ENCODE measurements around the gene ILK. TPM values are rescaled to one million over a fixed set of nuclear protein-coding genes. Genes with fewer than 3 reads are reported as not detected.

Gene ILK
- total RNA-seq, 1 donor from 2014 or later: 209 TPM

DNA sequence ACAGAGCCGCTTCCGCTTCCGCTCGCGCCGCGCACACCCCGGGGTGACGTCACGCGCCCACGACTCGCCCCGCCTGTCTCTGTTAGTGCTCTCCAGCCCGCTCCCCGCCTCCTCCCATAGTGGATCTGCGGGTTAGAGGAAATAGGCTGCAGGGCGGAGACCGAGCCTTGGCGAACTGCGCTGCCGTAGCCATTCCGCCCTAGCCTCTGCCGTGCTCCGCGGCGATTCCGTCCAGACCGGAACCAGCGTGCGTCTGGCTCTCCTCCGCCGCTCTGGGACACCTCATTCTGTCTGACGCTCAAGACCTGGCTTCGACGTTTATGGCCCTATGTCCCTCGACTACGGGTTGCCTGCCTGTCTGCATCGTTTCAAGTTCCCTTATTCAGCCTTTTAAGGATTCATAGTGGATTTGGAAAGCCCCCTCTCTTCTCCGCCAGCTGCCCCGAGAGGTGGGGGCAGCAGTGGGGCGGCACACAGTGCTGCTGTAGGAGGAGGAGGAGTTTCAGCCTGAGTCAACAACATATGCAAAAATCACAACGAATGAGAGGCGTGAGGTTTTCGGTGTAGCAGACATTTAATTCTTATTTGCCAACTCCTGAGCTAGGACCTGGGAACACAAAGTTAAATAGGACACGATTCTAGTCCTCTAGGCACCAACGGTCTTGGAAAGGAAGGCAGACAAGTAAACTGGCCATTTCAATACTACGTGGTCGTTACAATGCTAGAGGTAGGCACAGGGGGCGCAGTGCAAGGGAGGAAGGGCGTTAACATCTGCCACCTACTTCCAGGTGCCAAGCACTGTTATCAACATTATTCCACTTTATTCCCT, 8.9 kb downstream of the ILK start, which contains the start of gene TAF10:
Gene TAF10, minus strand, starts transcription at position 4 of the 829 bp plus-strand sequence. CDS start 27 bp downstream, outside the sequence.
- Mint-ChIP-seq H3K27ac (ENCODE audit: unreplicated experiment) (peak within 1 kb of the TSS; percentile 88), H3K36me3 (ENCODE audit: low read depth, unreplicated experiment) (peaks cover 33% of the 10 kb centered on the region), H3K27me3 (ENCODE audit: low read depth, unreplicated experiment) (no peaks in the 10 kb centered on the region), H3K4me1 (ENCODE audit: low read depth, unreplicated experiment) (peaks cover 37% of the 10 kb centered on the region), H3K9me3 (ENCODE audit: unreplicated experiment) (no peaks in the 10 kb centered on the region), H3K4me3 (ENCODE audit: unreplicated experiment) (peak within 1 kb of the TSS; percentile 90)
- Histone ChIP-seq H3K36me3 (ENCODE audit: insufficient read depth, low read length) (peaks cover 35% of the 10 kb centered on the region), H3K27ac (ENCODE audit: low read depth, low read length) (peak within 1 kb of the TSS; percentile 84), H3K9ac (ENCODE audit: low read length) (peak within 1 kb of the TSS; percentile 84), H4K20me1 (ENCODE audit: insufficient read depth, low read length) (peaks cover 13% of the 10 kb centered on the region), H2AFZ (ENCODE audit: low read depth, low read length) (peak within 1 kb of the TSS; percentile 69), H3K4me1 (ENCODE audit: insufficient read depth, low read length) (peaks cover 52% of the 10 kb centered on the region), H3K9me3 (ENCODE audit: insufficient read depth, low read depth, low read length) (no peaks in the 10 kb centered on the region), H3K4me2 (ENCODE audit: low read length) (peak within 1 kb of the TSS; percentile 89), H3K79me2 (ENCODE audit: insufficient read depth, low read length) (peaks cover 51% of the 10 kb centered on the region), H3K4me3 (ENCODE audit: insufficient read depth, low read depth, low read length) (peak within 1 kb of the TSS; percentile 70), H3K27me3 (ENCODE audit: insufficient read depth, low read length) (no peaks in the 10 kb centered on the region)
- DNase-seq (ENCODE audit: low read depth): peak; percentile 90
- TF ChIP-seq EZH2 (IDR thresholded peaks at IDR 0.05; ENCODE audit: insufficient read depth, low read length): no peak
- TF ChIP-seq, protein P1, sequence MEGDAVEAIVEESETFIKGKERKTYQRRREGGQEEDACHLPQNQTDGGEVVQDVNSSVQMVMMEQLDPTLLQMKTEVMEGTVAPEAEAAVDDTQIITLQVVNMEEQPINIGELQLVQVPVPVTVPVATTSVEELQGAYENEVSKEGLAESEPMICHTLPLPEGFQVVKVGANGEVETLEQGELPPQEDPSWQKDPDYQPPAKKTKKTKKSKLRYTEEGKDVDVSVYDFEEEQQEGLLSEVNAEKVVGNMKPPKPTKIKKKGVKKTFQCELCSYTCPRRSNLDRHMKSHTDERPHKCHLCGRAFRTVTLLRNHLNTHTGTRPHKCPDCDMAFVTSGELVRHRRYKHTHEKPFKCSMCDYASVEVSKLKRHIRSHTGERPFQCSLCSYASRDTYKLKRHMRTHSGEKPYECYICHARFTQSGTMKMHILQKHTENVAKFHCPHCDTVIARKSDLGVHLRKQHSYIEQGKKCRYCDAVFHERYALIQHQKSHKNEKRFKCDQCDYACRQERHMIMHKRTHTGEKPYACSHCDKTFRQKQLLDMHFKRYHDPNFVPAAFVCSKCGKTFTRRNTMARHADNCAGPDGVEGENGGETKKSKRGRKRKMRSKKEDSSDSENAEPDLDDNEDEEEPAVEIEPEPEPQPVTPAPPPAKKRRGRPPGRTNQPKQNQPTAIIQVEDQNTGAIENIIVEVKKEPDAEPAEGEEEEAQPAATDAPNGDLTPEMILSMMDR (IDR thresholded peaks at IDR 0.05; ENCODE audit: insufficient read depth, low read depth, low read length): peak; percentile 47
- FAIRE-seq: peak; percentile 29

GRCh38 chr11:6613496-6613895, 9.9 kb downstream of the ILK start:
- Histone ChIP-seq H3K4me3 (ENCODE audit: insufficient read depth, low read depth, low read length) (no peak overlapping the region), H3K27me3 (ENCODE audit: insufficient read depth, low read length) (no peaks in the 10 kb centered on the region), H4K20me1 (ENCODE audit: insufficient read depth, low read length) (peaks cover 13% of the 10 kb centered on the region), H2AFZ (ENCODE audit: low read depth, low read length) (no peak overlapping the region), H3K9me3 (ENCODE audit: insufficient read depth, low read depth, low read length) (no peaks in the 10 kb centered on the region), H3K27ac (ENCODE audit: low read depth, low read length) (no peak overlapping the region), H3K79me2 (ENCODE audit: insufficient read depth, low read length) (peaks cover 44% of the 10 kb centered on the region), H3K4me2 (ENCODE audit: low read length) (peak overlapping the region; percentile 89), H3K9ac (ENCODE audit: low read length) (no peak overlapping the region), H3K36me3 (ENCODE audit: insufficient read depth, low read length) (peaks cover 25% of the 10 kb centered on the region), H3K4me1 (ENCODE audit: insufficient read depth, low read length) (peaks cover 52% of the 10 kb centered on the region)
- Mint-ChIP-seq H3K36me3 (ENCODE audit: low read depth, unreplicated experiment) (peaks cover 27% of the 10 kb centered on the region), H3K27ac (ENCODE audit: unreplicated experiment) (no peak overlapping the region), H3K9me3 (ENCODE audit: unreplicated experiment) (no peaks in the 10 kb centered on the region), H3K4me3 (ENCODE audit: unreplicated experiment) (no peak overlapping the region), H3K27me3 (ENCODE audit: low read depth, unreplicated experiment) (no peaks in the 10 kb centered on the region), H3K4me1 (ENCODE audit: low read depth, unreplicated experiment) (peaks cover 29% of the 10 kb centered on the region)
- TF ChIP-seq, protein P1 (IDR thresholded peaks at IDR 0.05; ENCODE audit: insufficient read depth, low read depth, low read length): no peak
- TF ChIP-seq EZH2 (IDR thresholded peaks at IDR 0.05; ENCODE audit: insufficient read depth, low read length): no peak
- DNase-seq (ENCODE audit: low read depth): no peak
- FAIRE-seq: no peak

- H2AFZ ChIP-seq (ENCODE audit: low read depth, low read length): no peak overlapping the region
- Mint-ChIP-seq H3K4me3 (ENCODE audit: unreplicated experiment) (no peak overlapping the region), H3K4me1 (ENCODE audit: low read depth, unreplicated experiment) (peaks cover 22% of the 10 kb centered on the region), H3K27ac (ENCODE audit: unreplicated experiment) (no peak overlapping the region), H3K9me3 (ENCODE audit: unreplicated experiment) (no peaks in the 10 kb centered on the region), H3K36me3 (ENCODE audit: low read depth, unreplicated experiment) (peaks cover 27% of the 10 kb centered on the region), H3K27me3 (ENCODE audit: low read depth, unreplicated experiment) (no peaks in the 10 kb centered on the region)
- H3K36me3 ChIP-seq (ENCODE audit: insufficient read depth, low read length): peaks cover 16% of the 10 kb centered on the region
- H3K9me3 ChIP-seq (ENCODE audit: insufficient read depth, low read depth, low read length): no peaks in the 10 kb centered on the region
- H3K4me1 ChIP-seq (ENCODE audit: insufficient read depth, low read length): peaks cover 55% of the 10 kb centered on the region
- DNase-seq (ENCODE audit: low read depth) (no peak), FAIRE-seq (no peak)
- H3K4me2 ChIP-seq (ENCODE audit: low read length): no peak overlapping the region
- peaks cover 42% of the 10 kb centered on the region for H3K79me2 ChIP-seq (ENCODE audit: insufficient read depth, low read length)
- no peak overlapping the region for H3K9ac ChIP-seq (ENCODE audit: low read length)
- TF ChIP-seq, protein P1 (IDR thresholded peaks at IDR 0.05; ENCODE audit: insufficient read depth, low read depth, low read length): no peak
- no peak for TF ChIP-seq EZH2 (IDR thresholded peaks at IDR 0.05; ENCODE audit: insufficient read depth, low read length)
- H4K20me1 ChIP-seq (ENCODE audit: insufficient read depth, low read length): peaks cover 13% of the 10 kb centered on the region
- H3K4me3 ChIP-seq (ENCODE audit: insufficient read depth, low read depth, low read length): no peak overlapping the region
- H3K27ac ChIP-seq (ENCODE audit: low read depth, low read length): no peak overlapping the region
- no peaks in the 10 kb centered on the region for H3K27me3 ChIP-seq (ENCODE audit: insufficient read depth, low read length)
These were observed 10.9 kb downstream of the ILK start for GRCh38 chr11:6614446-6614845.
